Ectodermal cell (in vitro differentiated cells): ENCODE measurements around the gene MAN1C1.
A peak's percentile ranks its signal among the peaks of the same experiment; 100 is the strongest.

Experiments
- H3K27ac ChIP-seq: 2 replicates; pipeline ENCODE4 v1.7.0; 2013; ENCODE audit warnings: mild to moderate bottlenecking, low read depth, low read length; ENCODE audit not compliant: insufficient read depth, poor library complexity, severe bottlenecking
- H3K27me3 ChIP-seq: 2 replicates; pipeline ENCODE4 v1.7.0; 2013; ENCODE audit warnings: mild to moderate bottlenecking, low read length; ENCODE audit not compliant: insufficient read depth, control insufficient read depth, poor library complexity, severe bottlenecking
- H3K36me3 ChIP-seq: one replicate; pipeline ENCODE4 v1.7.0; 2013; ENCODE audit warnings: low read length; ENCODE audit not compliant: control insufficient read depth, insufficient read depth
- H3K4me1 ChIP-seq: one replicate; pipeline ENCODE4 v1.7.0; 2013; ENCODE audit warnings: low read length; ENCODE audit not compliant: control insufficient read depth, insufficient read depth
- H3K4me3 ChIP-seq: 2 replicates; pipeline ENCODE4 v1.7.0; 2013; ENCODE audit warnings: low read depth, low read length, control low read depth; ENCODE audit not compliant: insufficient read depth
- H3K9me3 ChIP-seq: 2 replicates; pipeline ENCODE4 v1.7.0; 2013; ENCODE audit warnings: mild to moderate bottlenecking, low read length, moderate library complexity; ENCODE audit not compliant: control insufficient read depth
- WGBS, 2 experiments: methylation state at CpG; one replicate each; pipeline ENCODE4 v1.1.7; 2013; ENCODE audit warnings: missing lambda C conversion rate in 2 of 2; 5-methylcytosine and 5-hydroxymethylcytosine counted together

MAN1C1 gene

GRCh38 chr1:25792115-25792514 is 175.5 kb downstream of the MAN1C1 start:
- H3K4me3 ChIP-seq = no peak overlapping the region
- H3K27ac ChIP-seq = no peak overlapping the region
- 83 to 85% methylated on average over 4 of the region's 4 CpGs for WGBS, 2 experiments

DNA sequence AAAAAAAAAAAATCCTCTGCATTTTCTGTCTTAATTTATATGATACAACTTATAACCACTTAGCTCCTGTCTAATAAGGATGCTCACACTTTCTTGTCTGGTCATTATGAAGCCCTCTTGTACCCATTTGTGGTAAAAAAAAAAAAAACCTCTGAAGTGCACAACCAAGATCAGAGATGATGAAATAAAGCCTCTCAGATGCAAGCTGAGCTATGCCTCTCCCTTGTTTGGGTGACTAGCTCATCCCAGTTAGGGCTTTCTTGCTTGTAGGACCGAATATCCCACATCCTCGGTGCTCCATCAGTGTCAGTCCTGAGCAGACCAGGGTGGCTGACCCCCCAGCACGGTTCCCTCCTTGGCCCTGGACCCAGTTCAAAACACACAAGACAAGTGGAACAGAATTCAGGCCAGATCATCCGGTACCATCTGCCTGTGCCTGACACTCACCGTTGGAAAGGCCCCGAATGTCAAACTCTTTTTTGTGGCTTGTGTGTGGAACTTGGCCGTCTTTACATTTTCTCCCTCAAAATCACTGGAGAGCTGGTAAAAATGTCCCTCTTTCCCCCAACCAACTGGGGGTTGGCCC is 177.1 kb downstream of the MAN1C1 start:
- WGBS, 2 experiments = 91 to 95% methylated on average over 7 of the region's 7 CpGs
- Histone ChIP-seq H3K36me3 (no peaks in the 10 kb centered on the region), H3K27ac (no peak overlapping the region), H3K9me3 (no peaks in the 10 kb centered on the region), H3K4me3 (no peak overlapping the region), H3K4me1 (peaks cover 5% of the 10 kb centered on the region), H3K27me3 (no peaks in the 10 kb centered on the region)

More at GRCh38 chr1:25792115-25792514, 175.5 kb downstream of the MAN1C1 start:
- Histone ChIP-seq H3K4me1 (peaks cover 11% of the 10 kb centered on the region), H3K9me3 (no peaks in the 10 kb centered on the region), H3K36me3 (no peaks in the 10 kb centered on the region), H3K27me3 (no peaks in the 10 kb centered on the region)

GRCh38 chr1:25794325-25794724 is 177.7 kb downstream of the MAN1C1 start:
- Histone ChIP-seq H3K27ac (no peak overlapping the region), H3K27me3 (no peaks in the 10 kb centered on the region), H3K36me3 (no peaks in the 10 kb centered on the region), H3K9me3 (no peaks in the 10 kb centered on the region), H3K4me3 (no peak overlapping the region), H3K4me1 (peaks cover 12% of the 10 kb centered on the region)
- 91 to 95% methylated on average over 8 of the region's 8 CpGs for WGBS, 2 experiments

DNA sequence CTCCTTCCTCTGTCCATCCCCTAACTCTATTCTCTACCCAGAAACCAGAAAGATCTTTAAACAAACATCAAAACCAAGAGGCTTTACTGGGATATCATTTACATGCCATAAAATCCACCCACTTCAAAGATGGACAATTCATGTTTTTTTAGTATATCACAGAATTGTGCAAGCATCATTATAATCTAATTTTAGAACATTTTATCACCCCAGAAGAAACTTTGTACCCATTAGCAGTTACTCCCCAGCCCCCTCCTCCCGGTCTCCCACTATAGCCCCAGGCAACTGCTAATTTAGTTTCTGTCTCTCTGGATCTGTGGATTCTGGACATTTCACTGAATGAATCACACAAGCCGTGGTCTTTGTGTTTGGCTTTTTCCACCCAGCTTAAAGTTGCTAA is 178.6 kb downstream of the MAN1C1 start:
- Histone ChIP-seq H3K27me3 (no peaks in the 10 kb centered on the region), H3K9me3 (no peaks in the 10 kb centered on the region), H3K4me1 (peaks cover 17% of the 10 kb centered on the region), H3K4me3 (no peak overlapping the region), H3K27ac (no peak overlapping the region), H3K36me3 (no peaks in the 10 kb centered on the region)
- 91 to 98% methylated on average over 2 of the region's 2 CpGs for WGBS, 2 experiments

GRCh38 chr1:25795946-25796810 is 179.6 kb downstream of the MAN1C1 start:
- Histone ChIP-seq H3K4me3 (no peak overlapping the region), H3K27me3 (no peaks in the 10 kb centered on the region), H3K27ac (no peak overlapping the region), H3K4me1 (peaks cover 17% of the 10 kb centered on the region), H3K9me3 (no peaks in the 10 kb centered on the region), H3K36me3 (no peaks in the 10 kb centered on the region)
- WGBS, 2 experiments = 85 to 87% methylated on average over 22 of the region's 22 CpGs

- H3K27ac ChIP-seq = no peak overlapping the region
- H3K4me3 ChIP-seq = no peak overlapping the region
- peaks cover 17% of the 10 kb centered on the region for H3K4me1 ChIP-seq
- WGBS, 2 experiments = 15 to 16% methylated on average over 19 of the region's 19 CpGs
- H3K36me3 ChIP-seq = no peaks in the 10 kb centered on the region
- no peaks in the 10 kb centered on the region for H3K27me3 ChIP-seq
- H3K9me3 ChIP-seq = no peaks in the 10 kb centered on the region
Observed at GRCh38 chr1:25796811-25797458, 180.3 kb downstream of the MAN1C1 start.

GRCh38 chr1:25797939-25798338 is 181.3 kb downstream of the MAN1C1 start:
- no peak overlapping the region for H3K27ac ChIP-seq
- 70 to 76% methylated on average over 8 of the region's 8 CpGs for WGBS, 2 experiments
- H3K4me1 ChIP-seq = peaks cover 17% of the 10 kb centered on the region
- H3K27me3 ChIP-seq = no peaks in the 10 kb centered on the region
- no peak overlapping the region for H3K4me3 ChIP-seq
- H3K9me3 ChIP-seq = no peaks in the 10 kb centered on the region
- no peaks in the 10 kb centered on the region for H3K36me3 ChIP-seq

- Histone ChIP-seq H3K4me1 (peaks cover 17% of the 10 kb centered on the region), H3K36me3 (no peaks in the 10 kb centered on the region), H3K27me3 (no peaks in the 10 kb centered on the region), H3K27ac (no peak overlapping the region), H3K9me3 (no peaks in the 10 kb centered on the region), H3K4me3 (no peak overlapping the region)
- WGBS, 2 experiments = 88 to 89% methylated on average over 8 of the region's 8 CpGs
Observed at GRCh38 chr1:25798666-25799351, 182.2 kb downstream of the MAN1C1 start.

GRCh38 chr1:25799352-25799934 is 182.9 kb downstream of the MAN1C1 start:
- 48% methylated on average over 12 of the region's 12 CpGs for WGBS, 2 experiments
- H3K9me3 ChIP-seq = no peaks in the 10 kb centered on the region
- no peaks in the 10 kb centered on the region for H3K36me3 ChIP-seq
- H3K27ac ChIP-seq = no peak overlapping the region
- peak overlapping the region; percentile 29 for H3K4me3 ChIP-seq
- peaks cover 17% of the 10 kb centered on the region for H3K4me1 ChIP-seq
- H3K27me3 ChIP-seq = no peaks in the 10 kb centered on the region
